K562 (cell line): ENCODE data around the gene OR52E5. TPM values are rescaled to one million over a fixed set of nuclear protein-coding genes. Genes with fewer than 3 reads are reported as not detected.

ENCODE experiments used
- ATAC-seq: fragments of 200-7000 bp; cut with Tn5 transposase; 3 replicates; pipeline ENCODE4 v1.9.1; 2020; ENCODE audit warnings: moderate library complexity
- BruUV-seq: library from RNA; stranded (reverse); fragments of 400-500 nt; replicated peaks from 2 replicates; lab custom pipeline; 2021; lab: Mats Ljungman, UMichigan
- CTCF ChIA-PET: fragments of 300-600 bp; formaldehyde crosslinking; extraction: SDS; loops from one replicate; lab custom pipeline; 2021; ENCODE audit warnings: low intra/inter-chr PET ratio; lab: Yijun Ruan, JAX
- POLR2A ChIA-PET: fragments of 300-600, 350-650 bp; sonication (Branson Sonifier 250); formaldehyde crosslinking; extraction: SDS; loops from one replicate; lab custom pipeline; 2021; ENCODE audit warnings: antibody characterized with exemption, inconsistent platforms; lab: Yijun Ruan, JAX
- DNase-seq, 4 experiments: peaks; one replicate each; pipeline versions ENCODE4 v3.0.0 to v3.0.0-alpha.2; 2011 to 2018; ENCODE audit warnings: low spot score in 3 of 4, mixed read lengths in 3 of 4; ENCODE audit errors: extremely low read depth in 1 of 4
- FAIRE-seq: peaks from 2 replicates; lab custom pipeline; 2011; peaks lifted over from hg19 to GRCh38; lab: Jason Lieb, UNC
- H2AFZ ChIP-seq: 2 replicates; pipeline ENCODE4 v1.6.0; 2011; ENCODE audit warnings: low read depth, low read length, control low read depth, inconsistent platforms
- H3K27ac ChIP-seq: fragments of 200-600 bp; 3 replicates; pipeline ENCODE4 v1.8.0; 2011; ENCODE audit warnings: low read depth, mild to moderate bottlenecking, control low read depth, inconsistent platforms, low read length, moderate library complexity, mixed read lengths; ENCODE audit errors: extremely low read depth
- H3K27me3 ChIP-seq, 2 experiments: fragments of 300-600 bp in 1 of 2; 2 replicates in 1 of 2; 3 replicates in 1 of 2; pipeline versions ENCODE4 v1.6.0 to v1.8.0; 2011; ENCODE audit warnings: inconsistent platforms in 2 of 2, low read length in 2 of 2, mild to moderate bottlenecking in 1 of 2, mixed read lengths in 1 of 2, moderate library complexity in 1 of 2; ENCODE audit not compliant: control insufficient read depth in 2 of 2, insufficient read depth in 2 of 2
- H3K36me3 ChIP-seq: fragments of 300-600 bp; 3 replicates; pipeline ENCODE4 v1.8.0; 2011; ENCODE audit warnings: mild to moderate bottlenecking, low read length, inconsistent platforms; ENCODE audit not compliant: control insufficient read depth, insufficient read depth
- H3K4me1 ChIP-seq, 2 experiments: fragments of 200-600 bp in 1 of 2; replicated peaks in 1 of 2; 2 replicates in 1 of 2; 3 replicates in 1 of 2; pipeline versions ENCODE4 v1.5.1 to v1.8.0; 2011; ENCODE audit warnings: inconsistent platforms in 2 of 2, low read length in 2 of 2, mild to moderate bottlenecking in 1 of 2, mixed read lengths in 1 of 2, moderate library complexity in 1 of 2; ENCODE audit not compliant: control insufficient read depth in 2 of 2, insufficient read depth in 2 of 2
- H3K4me2 ChIP-seq: 2 replicates; pipeline ENCODE4 v1.6.1; 2011; ENCODE audit warnings: low read length, control low read depth, inconsistent platforms, mixed read lengths; ENCODE audit not compliant: insufficient read depth
- H3K4me3 ChIP-seq: fragments of 200-600 bp; sonication (generic), shearing (Covaris generic); 2 replicates; pipeline ENCODE4 v1.5.1; 2016; ENCODE audit warnings: control low read depth, inconsistent platforms
- H3K79me2 ChIP-seq: fragments of 200-600 bp; 3 replicates; pipeline ENCODE4 v1.8.0; 2011; ENCODE audit warnings: low read length, inconsistent platforms; ENCODE audit not compliant: control insufficient read depth, insufficient read depth
- H3K9ac ChIP-seq, 2 experiments: 2 replicates each; pipeline versions ENCODE4 v1.6.0 to v1.6.1; 2011; ENCODE audit warnings: low read depth in 2 of 2, low read length in 2 of 2, control low read depth in 1 of 2, inconsistent platforms in 1 of 2, mild to moderate bottlenecking in 1 of 2, mixed read lengths in 1 of 2; ENCODE audit not compliant: insufficient read depth in 1 of 2
- H3K9me1 ChIP-seq: one replicate; pipeline ENCODE4 v1.6.0; 2011; ENCODE audit warnings: inconsistent platforms, mild to moderate bottlenecking, low read length, moderate library complexity; ENCODE audit not compliant: control insufficient read depth, insufficient read depth
- H3K9me3 ChIP-seq: replicated peaks from 2 replicates; pipeline ENCODE4 v1.5.1; 2011; ENCODE audit warnings: low read depth, low read length, inconsistent platforms; ENCODE audit not compliant: control insufficient read depth, insufficient read depth
- H4K20me1 ChIP-seq: replicated peaks from 2 replicates; pipeline ENCODE4 v1.6.1; 2011; ENCODE audit warnings: low read length, inconsistent platforms, mixed read lengths; ENCODE audit not compliant: control insufficient read depth, insufficient read depth
- EP400 ChIP-seq: fragments of 450-650 bp; IDR thresholded peaks from 2 replicates; pipeline ENCODE4 v1.6.1; 2017; ENCODE audit warnings: antibody characterized with exemption, mild to moderate bottlenecking, moderate library complexity
- ESRRA ChIP-seq: fragments of 450-650 bp; IDR thresholded peaks from 2 replicates; pipeline ENCODE4 v1.6.1; 2014; ENCODE audit warnings: low read depth, mild to moderate bottlenecking, moderate library complexity, borderline replicate concordance
- PTBP1 ChIP-seq: fragments of 200-400 bp; formaldehyde crosslinking; IDR thresholded peaks from 2 replicates; pipeline ENCODE4 v1.6.1; 2017; ENCODE audit warnings: low read depth, low read length
- SOX6 ChIP-seq: fragments of 450-650 bp; IDR thresholded peaks from 2 replicates; pipeline ENCODE4 v1.6.1; 2014; ENCODE audit warnings: mild to moderate bottlenecking
- TARDBP ChIP-seq: fragments of 450-650 bp; IDR thresholded peaks from 2 replicates; pipeline ENCODE4 v1.6.1; 2016
- ZFP36 ChIP-seq: fragments of 150-350 bp; IDR thresholded peaks from 2 replicates; pipeline ENCODE4 v1.6.1; 2018; ENCODE audit warnings: low read length, low read depth; ENCODE audit not compliant: partially characterized antibody
- WGBS: fragments of 100-300 bp; shearing (Covaris generic); methylation state at CpG from one replicate; pipeline ENCODE4 v1.1.6; 2016; ENCODE audit warnings: low coverage, mixed read lengths; ENCODE audit not compliant: insufficient coverage; ENCODE audit errors: missing lambda C conversion rate; 5-methylcytosine and 5-hydroxymethylcytosine counted together
- in situ Hi-C: fragments of 300-500 bp; cut with MboI; formaldehyde crosslinking; loops from 4 replicates; pipeline ENCODE4 v1.15.0; 2018; ENCODE audit warnings: inconsistent platforms, mixed read lengths
- intact Hi-C: fragments of 100-400 bp; cut with micrococcal nuclease; formaldehyde crosslinking; loops from 2 replicates; pipeline ENCODE4 v1.14.2; 2022
- polyA plus RNA-seq, 8 experiments: library from polyadenylated mRNA; depleted of rRNA in 4 of 8; stranded (reverse) in 5 of 8; unstranded in 3 of 8; fragments of >200 nt; fragmentation: Nextera tagmentation in 2 of 8; fragmentation: Illumina TruSeq in 1 of 8; extraction: Ambion mirVana in 2 of 8; extraction: Trizol in 1 of 8; gene quantifications; 2 replicates each; pipeline versions ENCODE4 v1.2.1 to v1.2.3, GENCODE V29; 2011 to 2014; ENCODE audit warnings: inconsistent platforms in 1 of 8, missing spikeins in 1 of 8
- total RNA-seq, 7 experiments: library from RNA; depleted of rRNA in 6 of 7; stranded (reverse); fragments of >200 nt in 6 of 7; fragmentation: Illumina TruSeq in 2 of 7; extraction: Trizol in 2 of 7; gene quantifications; 2 replicates each; pipeline versions ENCODE4 v1.2.1 to v1.2.3, GENCODE V29; 2011 to 2021; ENCODE audit warnings: low replicate concordance in 1 of 7

The OR52E5 gene
- total and polyA plus RNA-seq, 9 of the 15 experiments (the other 6 are each of a cell fraction or from before 2014, with no cell fraction given), result not detected

- no peak overlapping the region for H3K4me2 ChIP-seq
- BruUV-seq, result no TSS peak
- ChIA-PET POLR2A (interaction anchor here (0.6 kb wide), 1 partner anchor 1300 kb away, joined by 3 read pairs; no protein-coding TSS in a partner anchor), CTCF (no interaction called here)
- no peak overlapping the region for H3K27ac ChIP-seq
- FAIRE-seq, result no peak
- no peak for ATAC-seq
- H3K9me1 ChIP-seq, result no peaks in the 10 kb centered on the region
- no peak for DNase-seq
- H3K9me3 ChIP-seq, result no peaks in the 10 kb centered on the region; the same call in 1 of the 2 replicates
- no peak overlapping the region for H3K4me3 ChIP-seq
- no peaks in the 10 kb centered on the region for H4K20me1 ChIP-seq
- peaks cover 26 to 48% of the 10 kb centered on the region in 2 experiments; a peak in 4 of 5 replicates for H3K27me3 ChIP-seq
- intact Hi-C loops (no loop called here), in situ Hi-C loops (no loop called here)
- WGBS, result 26% methylated on average over 7 of the region's 8 CpGs
- H3K4me1 ChIP-seq, result peaks cover 0 to 4% of the 10 kb centered on the region in 2 experiments; a peak in 2 of 5 replicates
- TF ChIP-seq SOX6 (no peak), ZFP36 (no peak), ESRRA (no peak), TARDBP (no peak), EP400 (no peak), PTBP1 (no peak)
- no peak overlapping the region for H2AFZ ChIP-seq
- no peaks in the 10 kb centered on the region for H3K36me3 ChIP-seq
- H3K79me2 ChIP-seq, result no peaks in the 10 kb centered on the region; the same call in 2 of the 3 replicates
- no peak overlapping the region for H3K9ac ChIP-seq
These were observed 38.1 kb downstream of the OR52E5 start for GRCh38 chr11:5931061-5931460.

- Histone ChIP-seq H3K79me2 (no peaks in the 10 kb centered on the region; the same call in 2 of the 3 replicates), H4K20me1 (no peaks in the 10 kb centered on the region), H3K9ac (no peak overlapping the region), H3K27ac (no peak overlapping the region), H3K9me3 (no peaks in the 10 kb centered on the region; the same call in 1 of the 2 replicates), H3K36me3 (no peaks in the 10 kb centered on the region), H3K4me1 (peaks cover 0 to 4% of the 10 kb centered on the region in 2 experiments; a peak in 2 of 5 replicates), H2AFZ (no peak overlapping the region), H3K27me3 (peaks cover 26 to 61% of the 10 kb centered on the region in 2 experiments; a peak in 4 of 5 replicates), H3K4me3 (no peak overlapping the region), H3K9me1 (no peaks in the 10 kb centered on the region), H3K4me2 (no peak overlapping the region)
- no peak for FAIRE-seq
- ChIA-PET POLR2A (interaction anchor here (1.0 kb wide), 1 partner anchor 248 kb away, joined by 3 read pairs; the partner anchor contains the start of gene TRIM5), CTCF (no interaction called here)
- in situ Hi-C loops, result no loop called here
- BruUV-seq, result no TSS peak
- ATAC-seq, result no peak
- DNase-seq, result no peak
- 19% methylated on average over 11 of the region's 11 CpGs for WGBS
- intact Hi-C loops, result no loop called here
These were observed 39.7 kb downstream of the OR52E5 start for GRCh38 chr11:5932671-5933070.
